Spleen (tissue), 7 donors: ENCODE measurements around the gene PA2G4.

Experiments
- CTCF ChIP-seq, 11 experiments: fragments of 200-600 bp in 7 of 11; fragments of 450-650 bp in 4 of 11; sonication (generic) in 4 of 11; IDR thresholded peaks in 8 of 11; conservative IDR thresholded peaks in 3 of 11; 1 replicate in 7 of 11; 2 replicates in 4 of 11; pipeline versions ENCODE4 v1.4.0 to v1.8.0; 2016 to 2021; ENCODE audit warnings: antibody characterized with exemption in 11 of 11, inconsistent platforms in 4 of 11, mild to moderate bottlenecking in 1 of 11
- POLR2AphosphoS5 ChIP-seq, 3 donors: sonication (generic); formaldehyde crosslinking; IDR thresholded peaks; one replicate each; pipeline ENCODE4 v1.5.1; 2017; ENCODE audit warnings: antibody characterized with exemption in 3 of 3
- donor health status: DM: no; HTN: no; CAD: no; lungs with moderate emphysema.
- donor health status: DM: no; HTN: no; CAD: no.
- donor health status: DM: no; HTN: no; CAD: no.

- no peak for TF ChIP-seq CTCF (IDR thresholded peaks at IDR 0.05 in 8 of 11, conservative IDR thresholded peaks at IDR 0.05 in 3 of 11)
- no peak for TF ChIP-seq POLR2AphosphoS5 (IDR thresholded peaks at IDR 0.05)
Observed at GRCh38 chr12:56086608-56087007, 17.8 kb upstream of the PA2G4 start.
